ENCODE data around the gene SEC16B.
A peak's percentile ranks its signal among the peaks of the same experiment; 100 is the strongest.

Gene SEC16B

GRCh38 chr1:177978530-177978929 lies 8.7 kb upstream of the SEC16B start:
- DNase-seq: no peak

DNA sequence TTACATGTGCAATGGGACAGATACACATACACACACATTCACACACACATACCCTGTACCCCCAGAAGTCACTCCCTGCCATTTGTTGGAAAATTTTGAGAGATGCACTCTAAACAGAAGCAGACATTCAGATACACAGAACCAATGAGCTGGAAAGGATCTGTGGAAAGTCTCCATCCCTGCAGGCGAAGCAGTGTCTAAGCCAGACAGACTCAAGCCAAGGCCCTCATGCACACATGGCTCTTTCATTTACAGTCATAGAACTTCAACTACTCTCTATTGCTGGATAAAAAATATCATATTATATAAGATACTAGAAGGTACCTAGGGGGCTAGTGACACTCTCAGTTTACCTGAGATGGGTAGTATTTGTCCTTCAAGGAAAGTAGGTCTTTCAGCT lies 7.3 kb upstream of the SEC16B start:
- no peak for DNase-seq

GRCh38 chr1:177976596-177976995 lies 6.7 kb upstream of the SEC16B start:
- DNase-seq: no peak

DNA sequence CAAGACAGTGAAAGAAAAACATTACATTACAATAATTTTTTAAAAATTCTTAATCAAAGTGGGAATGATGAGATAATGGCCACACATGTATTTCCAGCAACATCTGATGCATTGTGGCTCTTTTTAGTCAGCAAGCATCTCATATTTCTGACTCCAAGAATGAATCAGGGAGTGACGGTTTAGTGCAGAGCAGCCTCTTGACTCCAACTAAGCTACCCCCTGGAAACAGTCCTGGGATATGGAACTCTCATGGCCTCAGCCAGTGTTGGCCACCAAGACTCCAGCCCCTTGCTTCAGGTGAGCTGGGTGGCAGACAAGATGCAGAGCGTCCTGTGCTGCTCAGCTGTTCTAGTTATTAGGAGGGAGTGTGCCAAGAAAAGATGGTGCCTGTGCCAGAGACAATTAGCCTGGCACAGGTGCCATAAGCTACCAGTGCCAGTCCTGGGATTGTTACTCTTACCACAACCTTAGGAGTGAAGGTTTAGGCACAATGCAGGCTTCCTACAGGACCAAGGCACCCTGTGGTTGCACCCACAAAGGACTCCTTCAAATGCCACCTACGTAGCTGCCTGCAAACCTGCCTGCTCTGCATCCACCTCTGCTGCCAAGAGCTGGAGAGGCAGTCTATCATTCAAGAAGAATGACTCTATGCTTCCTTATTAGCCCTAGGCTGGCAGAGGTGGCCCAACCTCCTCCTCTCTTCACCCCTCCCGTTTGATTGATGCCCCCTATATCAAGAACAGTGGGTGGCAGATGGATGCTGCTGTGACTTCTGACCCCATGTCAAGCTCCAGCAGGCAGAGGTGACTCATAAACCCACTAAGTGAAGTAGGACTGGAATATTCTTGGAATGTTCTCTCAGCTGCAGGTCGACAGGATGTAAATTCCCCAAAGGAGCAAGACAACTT lies 6.0 kb upstream of the SEC16B start:
- no peak for DNase-seq

GRCh38 chr1:177973585-177973984 lies 3.7 kb upstream of the SEC16B start:
- no peak for DNase-seq

- DNase-seq: no peak
These were observed 749 bp downstream of the SEC16B start for GRCh38 chr1:177969109-177969508.

- DNase-seq: no peak
These were observed 3.7 kb downstream of the SEC16B start for GRCh38 chr1:177966199-177966598.

DNA sequence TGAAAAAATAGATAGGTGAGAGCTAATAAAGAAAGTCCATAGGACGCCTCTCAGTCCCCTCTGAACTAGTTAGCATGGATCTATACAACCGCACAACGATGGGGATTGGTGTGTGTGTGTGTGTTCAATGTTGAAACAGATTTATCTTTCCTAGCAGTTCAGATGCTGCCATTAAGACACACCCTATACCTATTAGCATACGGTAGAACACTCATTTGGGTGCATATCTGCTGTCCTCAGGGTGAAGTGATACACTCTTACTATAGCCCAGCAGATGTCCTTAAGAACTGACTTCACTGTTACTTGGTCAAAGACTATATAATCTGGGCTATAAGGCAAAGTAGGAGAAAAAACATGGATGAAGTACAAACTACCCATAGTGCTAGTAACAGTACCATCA lies 4.6 kb downstream of the SEC16B start:
- no peak for DNase-seq

DNA sequence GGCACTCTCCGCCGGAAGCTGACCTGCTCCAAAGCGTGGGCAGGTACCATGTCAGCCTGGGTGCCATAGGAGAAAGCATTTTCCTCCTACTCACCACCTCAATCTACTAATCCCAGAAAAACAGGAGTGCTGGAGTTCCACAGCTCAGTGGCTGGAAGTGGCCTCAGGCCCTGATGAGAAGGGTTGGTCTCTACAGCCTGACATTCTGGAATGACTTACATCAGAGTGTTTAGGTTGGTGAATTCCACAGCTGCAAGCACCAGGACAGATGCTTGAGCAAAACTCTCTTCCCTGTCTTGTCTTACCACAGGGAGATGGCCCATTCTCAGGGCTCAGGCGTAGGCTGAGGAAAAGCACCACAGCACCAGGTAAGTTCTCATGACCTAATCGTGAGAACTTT lies 5.5 kb downstream of the SEC16B start:
- DNase-seq: no peak

- no peak for DNase-seq
These were observed 8.8 kb downstream of the SEC16B start for GRCh38 chr1:177960939-177961622.

- no peak for DNase-seq
These were observed 9.9 kb downstream of the SEC16B start for GRCh38 chr1:177959811-177960515.

DNA sequence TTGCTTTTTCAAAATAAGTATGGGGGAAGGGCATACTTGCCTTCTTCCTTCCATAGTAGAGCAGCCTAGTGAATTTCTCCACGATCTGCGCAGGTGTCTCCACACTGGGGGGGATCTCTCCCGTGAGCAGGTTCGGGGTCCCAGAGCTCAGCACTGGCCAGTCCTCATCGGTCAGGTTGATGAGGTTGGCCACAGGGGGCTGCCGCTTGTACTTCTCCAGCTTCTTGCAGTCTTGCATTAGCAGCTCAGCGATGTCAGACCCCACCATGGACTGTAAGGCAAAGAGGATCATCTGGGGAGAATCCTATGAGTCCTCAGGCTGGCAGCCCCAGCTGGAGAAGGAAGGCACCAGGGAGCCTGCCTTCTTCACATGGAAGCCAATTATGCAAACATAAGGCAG lies 11.8 kb downstream of the SEC16B start:
- DNase-seq: no peak

GRCh38 chr1:177954076-177954475 lies 15.8 kb downstream of the SEC16B start:
- no peak for DNase-seq

- DNase-seq: no peak
These were observed 16.3 kb downstream of the SEC16B start for GRCh38 chr1:177953549-177953948.

DNA sequence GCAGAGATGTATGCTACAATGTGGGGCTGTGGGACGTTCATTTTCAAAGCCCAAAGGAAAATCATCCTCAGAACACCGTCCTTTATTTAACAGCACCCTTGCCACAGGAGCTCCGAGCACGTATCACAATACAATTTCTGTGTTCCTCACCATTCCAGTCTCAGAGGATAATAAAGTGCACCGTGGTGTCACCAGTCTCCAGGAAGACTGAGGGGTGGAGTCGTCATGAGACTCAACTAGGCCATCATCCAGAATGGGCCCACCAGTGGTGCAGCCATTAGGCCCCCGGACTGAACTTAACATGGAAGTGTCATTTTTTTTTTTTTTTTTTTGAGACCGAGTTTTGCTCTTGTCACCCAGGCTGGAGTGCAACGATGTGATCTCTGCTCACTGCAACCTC lies 17.2 kb downstream of the SEC16B start:
- DNase-seq: no peak

GRCh38 chr1:177952249-177952648 lies 17.6 kb downstream of the SEC16B start:
- no peak for DNase-seq

DNA sequence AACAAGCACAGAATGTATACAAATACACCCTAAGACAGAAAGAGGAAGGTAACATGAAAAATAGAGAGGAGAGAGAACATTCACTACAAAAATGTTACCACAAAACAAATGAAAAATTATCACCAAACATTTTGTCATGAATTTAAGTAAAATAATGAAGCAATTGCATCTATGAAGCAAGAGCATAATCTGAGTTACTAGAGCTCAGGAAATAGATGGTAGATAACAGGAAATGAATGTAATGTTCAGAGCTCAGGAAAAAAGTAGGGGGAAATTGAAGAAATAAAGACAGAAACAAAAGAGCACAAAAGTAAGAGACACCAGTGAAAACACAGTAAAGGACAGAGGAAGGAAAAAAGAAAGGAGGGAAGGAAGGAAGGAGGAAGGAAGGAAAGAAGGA lies 19.4 kb downstream of the SEC16B start:
- no peak for DNase-seq

DNA sequence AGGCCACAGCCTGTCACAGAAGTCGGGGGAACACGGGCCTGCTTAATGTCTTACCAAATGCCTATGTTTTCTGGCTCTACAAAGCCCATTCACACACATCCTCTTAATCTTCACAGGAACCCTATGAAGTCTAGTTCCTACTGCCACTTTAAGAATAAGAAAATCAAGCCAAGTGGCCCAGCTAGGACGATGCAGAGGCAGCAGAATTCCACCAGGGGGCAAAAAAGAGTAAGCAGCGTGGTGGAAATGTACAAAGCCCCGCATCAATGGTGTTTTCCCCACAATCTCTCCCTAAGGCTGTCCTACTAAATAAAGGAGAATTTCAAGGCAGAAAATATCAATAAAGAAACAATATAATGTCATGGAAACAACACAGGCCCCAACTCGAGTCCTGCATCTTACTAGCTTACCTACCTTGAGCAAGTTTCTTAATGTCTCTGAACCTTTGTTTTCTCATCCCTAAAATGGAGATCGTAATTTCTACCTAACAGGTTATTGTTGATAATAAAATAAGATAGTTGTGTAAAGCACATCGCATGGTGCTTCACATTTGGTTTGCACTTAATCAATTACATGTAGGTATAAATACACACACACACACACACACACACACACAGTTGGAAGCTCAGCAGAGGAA lies 21.4 kb downstream of the SEC16B start:
- peak; percentile 54 for DNase-seq

- no peak for DNase-seq
These were observed 22.2 kb downstream of the SEC16B start for GRCh38 chr1:177947623-177948022.

DNA sequence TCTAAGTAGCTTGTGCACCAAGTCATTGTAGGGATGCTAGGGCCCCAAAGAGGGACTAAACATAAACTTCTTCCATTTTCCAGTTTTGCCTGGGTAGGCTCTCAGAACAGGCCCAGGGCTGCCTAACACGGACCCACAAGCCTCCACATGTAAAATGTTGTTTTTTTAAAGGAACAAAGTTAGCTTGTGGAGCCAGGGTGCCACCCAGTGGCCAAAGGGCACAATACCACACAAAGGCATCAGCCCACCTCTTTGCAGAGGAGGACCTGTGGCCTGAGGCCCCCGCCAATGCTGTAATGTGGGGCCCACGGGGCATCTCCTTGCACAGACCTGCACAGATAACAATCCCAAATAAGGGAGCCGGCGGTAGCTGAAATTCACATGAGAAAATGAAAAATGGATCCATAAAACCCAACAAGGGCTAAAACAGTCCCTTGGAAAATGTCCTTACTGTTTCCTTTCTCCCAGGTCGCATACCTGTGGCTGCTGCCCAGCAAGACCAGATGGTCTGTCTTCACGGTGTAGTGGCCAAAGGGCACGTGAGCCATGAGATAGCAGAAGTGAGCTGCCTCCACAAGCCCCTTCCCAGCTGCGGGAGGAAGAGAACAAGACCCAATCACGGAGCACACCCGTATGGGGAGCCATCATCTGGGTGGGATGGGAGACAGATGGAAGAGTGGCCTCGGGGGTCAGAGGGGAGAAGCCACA lies 23.8 kb downstream of the SEC16B start:
- DNase-seq: peak; percentile 48

DNA sequence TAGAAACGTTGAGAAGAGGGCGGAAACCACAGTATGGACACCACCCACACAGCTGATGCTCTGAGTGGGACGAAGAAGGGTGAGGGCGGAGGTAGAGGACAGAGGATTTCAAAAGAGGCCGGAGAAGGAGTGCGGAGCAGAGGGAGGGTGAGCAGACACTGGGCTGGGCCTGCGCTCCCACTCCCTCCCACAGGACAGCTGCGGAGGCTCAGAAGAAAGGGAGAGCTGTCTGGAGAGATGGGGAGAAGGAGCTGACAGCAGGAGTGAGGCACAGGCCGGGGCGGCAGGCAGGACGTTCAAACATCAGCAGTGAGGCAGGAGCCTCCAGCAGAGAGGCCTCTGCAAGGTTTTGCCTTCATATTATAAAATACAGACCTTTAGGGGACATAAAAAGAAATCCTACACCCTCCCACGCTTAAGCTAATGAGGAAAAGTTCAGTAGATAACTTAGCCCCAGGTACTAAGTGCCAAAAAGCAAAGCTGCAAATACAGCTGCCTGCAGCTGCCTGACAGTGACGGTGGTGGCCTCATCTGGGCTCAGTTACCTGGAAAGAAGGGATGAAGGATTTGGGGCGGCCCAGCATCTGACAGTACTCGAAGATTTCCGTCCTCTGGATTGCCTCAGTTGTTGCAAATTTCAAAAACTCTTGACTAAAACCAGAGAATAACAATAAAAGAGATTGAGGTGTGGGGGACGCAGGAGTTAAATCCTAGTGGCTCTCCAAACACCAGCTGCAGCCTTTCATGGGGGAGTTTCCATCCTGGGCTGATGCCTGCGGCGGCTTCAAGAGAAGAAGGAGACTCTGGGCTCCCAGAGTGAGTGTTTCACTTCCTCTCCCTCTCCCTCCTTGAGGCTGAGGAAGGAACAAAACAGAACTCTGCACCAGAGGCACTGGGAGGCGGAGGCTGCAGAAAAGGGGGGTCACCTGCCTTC lies 25.6 kb downstream of the SEC16B start:
- DNase-seq: no peak

All from KG1 (cell line).